Lung (tissue), 12 donors: ENCODE results near the gene CMSS1. TPM values are rescaled to one million over a fixed set of nuclear protein-coding genes. Genes with fewer than 3 reads are reported as not detected.

ENCODE experiments used
- ATAC-seq: fragments of 200-7000 bp; cut with Tn5 transposase; one replicate; pipeline ENCODE4 v1.9.1; 2020; ENCODE audit warnings: moderate number of reproducible peaks; ENCODE audit not compliant: insufficient read depth, low FRiP score
- DNase-seq, 3 donors: peaks; one replicate each; pipeline ENCODE4 v3.0.0-alpha.2; 2013 to 2017
- H3K27ac ChIP-seq, 2 donors: one replicate each; pipeline ENCODE4 v1.5.1; 2013; ENCODE audit warnings: mild to moderate bottlenecking in 2 of 2, moderate library complexity in 2 of 2, control low read depth in 1 of 2, inconsistent platforms in 1 of 2, low read depth in 1 of 2, low read length in 1 of 2
- H3K27me3 ChIP-seq, 3 donors: one replicate each; pipeline ENCODE4 v1.5.1; 2013; ENCODE audit warnings: low read length in 2 of 3; ENCODE audit not compliant: control insufficient read depth in 3 of 3, insufficient read depth in 3 of 3
- H3K36me3 ChIP-seq, 4 donors: one replicate each; pipeline ENCODE4 v1.5.1; 2013; ENCODE audit warnings: low read length in 4 of 4, mild to moderate bottlenecking in 1 of 4, moderate library complexity in 1 of 4; ENCODE audit not compliant: control insufficient read depth in 4 of 4, insufficient read depth in 4 of 4
- H3K4me1 ChIP-seq, 5 donors: one replicate each; pipeline ENCODE4 v1.5.1; 2013; ENCODE audit warnings: low read length in 5 of 5, mild to moderate bottlenecking in 2 of 5, moderate library complexity in 1 of 5; ENCODE audit not compliant: control insufficient read depth in 5 of 5, insufficient read depth in 5 of 5
- H3K4me3 ChIP-seq: one replicate; pipeline ENCODE4 v1.5.1; 2013; ENCODE audit warnings: mild to moderate bottlenecking, control low read depth, moderate library complexity
- H3K9ac ChIP-seq, 2 donors: one replicate each; pipeline ENCODE4 v1.5.1; 2013; ENCODE audit warnings: low read length in 2 of 2, control low read depth in 1 of 2; ENCODE audit not compliant: insufficient read depth in 1 of 2
- H3K9me3 ChIP-seq, 4 donors: one replicate each; pipeline ENCODE4 v1.5.1; 2013; ENCODE audit warnings: low read length in 3 of 4, mild to moderate bottlenecking in 1 of 4, moderate library complexity in 1 of 4; ENCODE audit not compliant: control insufficient read depth in 4 of 4, insufficient read depth in 3 of 4
- CTCF ChIP-seq: IDR thresholded peaks from 2 replicates; pipeline ENCODE4 v1.5.1; 2012; ENCODE audit warnings: mild to moderate bottlenecking; ENCODE audit errors: control extremely low read depth, extremely low read depth
- WGBS, 2 donors: extraction: QIAGEN DNeasy Blood & Tissue Kit; methylation state at CpG; one replicate each; pipeline ENCODE4 v1.1.7; 2013; 5-methylcytosine and 5-hydroxymethylcytosine counted together
- polyA plus RNA-seq, 2 donors: library from polyadenylated mRNA; stranded (reverse); fragments of 200-250 nt; gene quantifications; one replicate each; pipeline ENCODE4 v1.2.1, GENCODE V29; 2013
- total RNA-seq, 2 donors: library from RNA; depleted of rRNA in 1 of 2; stranded (reverse); fragments of >200 nt in 1 of 2; gene quantifications; one replicate each; pipeline ENCODE4 v1.2.1, GENCODE V29; 2014 to 2021
- donor health status: control.
- donor health status: control.
- donor health status: Bipolar disorder and iron deficiency.
- donor health status: healthy.
- donor health status: DM: yes; HTN: yes; CAD: no.

CMSS1 gene
- total and polyA plus RNA-seq, 4 donors, result 12.3 to 28.9 (median 22.6) TPM

GRCh38 chr3:100170486-100170885, 352.8 kb downstream of the CMSS1 start:
- no peak overlapping the region for H3K4me3 ChIP-seq
- H3K4me1 ChIP-seq, result peaks cover 0 to 3% (median 0%) of the 10 kb centered on the region in 5 donors
- no peaks in the 10 kb centered on the region for H3K27me3 ChIP-seq
- no peak for ATAC-seq
- WGBS, 2 donors, result 98 to 99% methylated on average over 3 of the region's 3 CpGs
- H3K36me3 ChIP-seq, result peaks cover 0 to 8% (median 4%) of the 10 kb centered on the region in 4 donors
- no peak overlapping the region for H3K27ac ChIP-seq
- no peaks in the 10 kb centered on the region for H3K9me3 ChIP-seq
- no peak for DNase-seq
- no peak overlapping the region for H3K9ac ChIP-seq
- no peak for TF ChIP-seq CTCF

GRCh38 chr3:100171211-100171914, 353.7 kb downstream of the CMSS1 start:
- peaks cover 0 to 3% (median 2%) of the 10 kb centered on the region in 5 donors for H3K4me1 ChIP-seq
- no peaks in the 10 kb centered on the region for H3K27me3 ChIP-seq
- no peaks in the 10 kb centered on the region for H3K9me3 ChIP-seq
- no peak for DNase-seq
- H3K4me3 ChIP-seq, result no peak overlapping the region
- WGBS, 2 donors, result 93 to 97% methylated on average over 6 of the region's 6 CpGs
- H3K27ac ChIP-seq, result no peak overlapping the region
- TF ChIP-seq CTCF, result no peak
- no peak for ATAC-seq
- peaks cover 0 to 8% (median 5%) of the 10 kb centered on the region in 4 donors for H3K36me3 ChIP-seq
- H3K9ac ChIP-seq, result no peak overlapping the region

DNA sequence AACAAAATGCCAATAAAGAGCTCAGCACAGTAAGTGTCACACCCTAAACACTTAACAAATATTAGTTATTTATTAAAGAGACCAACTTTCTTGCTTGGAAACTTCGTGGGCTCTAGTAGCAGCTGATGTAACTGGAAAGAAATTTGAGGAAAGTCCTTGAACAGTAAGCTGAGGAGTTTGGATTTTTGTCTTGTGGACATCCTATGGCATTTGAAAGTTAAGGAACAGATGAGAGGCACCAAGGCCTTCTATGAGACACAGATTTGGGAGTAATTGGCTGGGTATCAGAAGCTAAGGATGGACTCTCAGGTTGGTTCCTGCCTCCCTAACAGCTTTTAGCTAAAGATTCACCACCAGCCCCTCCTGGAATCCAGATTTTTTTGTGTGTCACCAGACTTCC, 356.3 kb downstream of the CMSS1 start:
- peaks cover 0 to 3% (median 1%) of the 10 kb centered on the region in 4 donors for H3K9me3 ChIP-seq
- no peak overlapping the region for H3K4me3 ChIP-seq
- no peak overlapping the region for H3K27ac ChIP-seq
- no peak overlapping the region for H3K9ac ChIP-seq
- H3K36me3 ChIP-seq, result peaks cover 0 to 10% (median 7%) of the 10 kb centered on the region in 4 donors
- no peak for TF ChIP-seq CTCF
- 77% methylated on average over 1 of the region's 1 CpG for WGBS, 2 donors
- DNase-seq (no peak), ATAC-seq (no peak)
- peaks cover 0 to 2% (median 1%) of the 10 kb centered on the region in 5 donors for H3K4me1 ChIP-seq
- no peaks in the 10 kb centered on the region for H3K27me3 ChIP-seq
